Measurements from ENCODE around the gene PADI3.
"Not testable (repeated sequence)": the region's sequence is repeated elsewhere in the genome, so short reads cannot be mapped to it uniquely, and the experiment has no call there.

Gene PADI3

DNA sequence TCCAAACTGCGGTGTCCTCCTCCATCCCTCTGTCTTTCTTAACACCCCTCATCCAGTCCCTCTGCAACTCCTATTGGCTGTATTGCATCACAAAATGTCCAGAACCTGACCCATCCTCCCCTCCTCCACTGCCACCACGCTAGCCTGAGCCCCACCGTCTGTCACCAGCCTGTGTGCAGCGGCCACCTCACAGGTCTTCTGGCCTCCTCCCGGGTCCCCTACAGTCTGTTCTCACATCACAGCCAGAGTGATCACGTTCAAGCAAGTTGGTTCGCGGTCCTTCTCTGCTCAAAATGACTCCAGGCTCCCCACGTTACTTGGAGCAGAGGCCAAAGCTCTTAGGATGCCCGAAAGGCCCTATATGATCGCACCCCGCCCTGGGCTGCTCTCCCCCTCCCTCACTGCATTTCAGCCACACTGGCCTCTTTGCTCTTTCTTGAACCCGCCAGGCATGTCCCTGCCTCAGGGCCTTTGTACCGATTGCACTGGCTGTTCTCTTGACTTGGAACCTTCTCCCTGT lies 56.7 kb downstream of the PADI3 start:
- no peak for DNase-seq

DNA sequence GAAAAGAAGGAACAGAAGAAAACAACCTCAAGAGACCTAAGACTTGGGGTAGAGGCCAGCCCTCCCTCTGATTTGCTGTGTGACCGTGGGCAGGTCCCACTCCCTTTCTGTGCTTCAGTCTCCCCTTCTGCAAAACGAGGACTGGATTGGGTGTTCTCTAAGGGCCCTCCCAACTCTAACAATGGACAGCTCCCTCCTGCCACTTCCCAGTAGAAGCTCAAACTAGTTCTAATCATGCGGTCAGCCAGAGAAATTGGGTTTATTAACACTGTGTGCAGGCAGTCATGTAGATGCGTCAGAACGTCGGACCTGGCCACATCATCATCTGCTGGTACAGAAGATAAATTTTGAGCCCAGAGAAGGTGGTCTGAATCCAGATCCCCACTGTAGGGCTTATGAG lies 57.5 kb downstream of the PADI3 start:
- DNase-seq, result peak in 1 of 2 experiments; percentile 23

DNA sequence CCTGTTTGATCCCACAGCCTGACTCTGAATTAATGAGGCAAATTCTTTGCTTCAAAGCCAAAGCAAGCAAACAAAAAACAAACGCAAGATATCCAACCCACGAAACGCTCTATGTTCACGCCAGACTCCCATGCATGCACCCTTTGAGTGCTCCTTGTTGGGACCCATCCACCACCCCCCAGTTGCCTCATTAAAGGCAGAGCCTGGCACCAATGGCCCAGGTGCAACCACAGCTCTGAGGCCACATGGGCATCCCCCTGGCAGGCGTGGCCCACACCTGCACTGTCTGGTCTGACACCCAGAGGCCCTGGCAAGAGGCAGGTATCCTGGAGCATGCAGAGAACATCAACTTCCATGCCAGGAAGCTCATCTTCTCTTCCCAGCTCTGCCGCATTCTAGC lies 58.0 kb downstream of the PADI3 start:
- DNase-seq, result no peak

DNA sequence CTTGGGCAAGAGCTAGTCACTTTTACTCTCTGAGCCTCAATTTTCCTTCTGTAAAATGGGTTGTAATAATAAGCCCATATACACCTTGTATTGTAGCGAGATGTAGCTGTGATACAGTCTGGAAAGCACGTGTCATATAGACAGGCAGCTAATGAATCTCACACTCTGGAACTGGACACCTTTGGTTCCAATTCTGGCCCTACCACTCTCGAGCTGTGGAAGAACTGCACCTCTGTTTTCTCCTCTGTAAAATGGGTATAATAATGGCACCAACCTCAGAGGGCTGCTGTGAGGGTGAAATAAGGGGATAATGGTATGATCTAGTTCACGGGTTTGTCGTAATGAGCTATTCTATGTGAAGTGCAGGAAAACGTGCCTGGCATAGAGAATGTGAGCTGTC lies 58.4 kb downstream of the PADI3 start:
- DNase-seq, result no peak

DNA sequence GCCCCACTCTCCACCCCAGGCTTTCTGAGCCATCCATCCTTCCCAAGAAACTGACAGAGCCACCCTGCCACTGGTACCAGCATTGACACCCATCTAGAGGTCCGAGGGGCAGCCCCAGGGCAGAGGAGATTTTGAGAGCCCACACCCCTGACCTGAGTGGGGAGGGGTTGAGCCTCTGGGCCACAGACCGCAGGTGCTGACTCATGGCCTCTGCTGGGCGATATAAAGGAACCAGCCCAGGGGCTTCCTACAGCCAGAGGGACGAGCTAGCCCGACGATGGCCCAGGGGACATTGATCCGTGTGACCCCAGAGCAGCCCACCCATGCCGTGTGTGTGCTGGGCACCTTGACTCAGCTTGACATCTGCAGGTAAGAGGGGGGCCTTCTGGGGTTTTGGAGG lies 59.0 kb downstream of the PADI3 start, which contains the start of gene PADI4:
Gene PADI4 (plus strand): TSS at position 252 of the 400 bp plus-strand sequence. CDS start 26 bp downstream, at position 278.
- DNase-seq, result no peak

DNA sequence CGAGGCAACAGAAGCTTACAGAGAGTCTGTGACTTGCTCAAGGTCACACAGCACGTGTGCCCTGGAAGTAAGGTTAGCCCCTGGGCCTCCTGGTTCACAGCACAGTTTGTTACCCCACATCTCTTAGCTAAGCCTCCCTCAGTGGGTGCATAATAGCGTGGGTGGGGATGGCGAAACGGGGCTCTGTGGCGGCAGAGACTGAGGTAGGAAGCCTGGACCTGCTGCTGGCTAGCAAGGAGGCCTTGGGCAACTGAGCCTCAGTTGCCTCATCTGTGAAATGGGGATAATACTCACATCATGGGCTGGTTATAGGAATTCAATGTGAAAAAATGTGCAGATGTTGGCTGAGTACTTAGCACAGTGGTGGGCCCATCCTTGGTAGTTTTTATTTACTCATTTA lies 59.7 kb downstream of the PADI3 start:
- no peak for DNase-seq

DNA sequence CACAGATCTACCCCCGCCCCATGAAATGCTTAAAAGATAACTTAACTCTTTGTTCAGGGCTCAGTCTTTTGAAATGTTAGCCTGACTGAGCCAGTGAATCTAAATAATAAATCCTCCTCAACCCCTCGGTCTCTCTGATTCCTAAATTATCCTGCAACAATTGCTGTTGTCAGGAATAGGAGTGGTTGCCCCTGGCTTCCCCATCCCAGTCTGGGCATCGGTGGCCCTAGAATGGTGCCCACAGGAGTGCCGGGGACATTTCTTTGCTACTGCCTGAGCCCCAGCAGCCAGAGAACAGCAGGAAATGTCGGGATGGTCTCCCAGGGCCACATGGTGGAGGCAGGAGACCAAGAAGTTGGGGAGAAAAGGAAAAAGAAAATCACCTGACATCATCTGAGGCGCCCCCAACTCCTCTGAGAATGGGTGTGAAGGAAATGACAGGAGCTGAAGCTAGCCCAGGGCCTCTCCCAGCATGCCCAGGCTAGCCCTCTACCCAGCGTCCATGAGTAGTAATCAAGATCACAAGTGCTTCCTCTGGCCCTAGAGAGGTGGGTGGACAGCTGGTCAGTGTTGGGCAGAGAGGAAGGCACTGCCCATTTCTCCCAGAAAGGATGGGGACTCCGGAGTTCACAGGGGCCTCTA lies 60.6 kb downstream of the PADI3 start:
- no peak for DNase-seq

DNA sequence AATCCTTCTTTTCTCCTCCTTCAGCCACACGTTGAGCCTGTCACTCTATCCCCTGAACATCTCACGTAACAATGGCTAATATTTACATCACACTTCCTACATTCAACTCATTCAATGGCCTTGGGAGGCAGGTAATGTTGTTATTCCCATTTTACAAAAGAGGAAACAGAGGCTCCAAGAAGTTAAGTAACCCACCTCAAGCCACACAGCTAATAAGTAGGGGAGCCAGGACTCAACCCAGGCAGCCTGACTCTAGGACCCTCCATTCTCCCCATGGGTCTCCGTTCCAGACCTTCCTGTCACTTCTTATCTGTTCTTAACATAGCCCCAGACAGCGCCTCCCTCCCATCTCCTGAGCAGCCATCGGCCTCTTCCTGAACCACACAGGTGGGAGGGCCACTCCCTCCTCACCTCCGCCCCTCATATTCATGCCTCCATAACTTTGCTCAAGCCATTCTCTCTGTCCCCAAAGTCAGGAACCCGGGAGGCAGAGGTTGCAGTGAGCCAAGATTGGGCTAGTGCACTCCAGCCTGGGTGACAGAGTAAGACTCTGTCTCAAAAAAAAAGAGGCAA lies 61.3 kb downstream of the PADI3 start:
- DNase-seq, result no peak

DNA sequence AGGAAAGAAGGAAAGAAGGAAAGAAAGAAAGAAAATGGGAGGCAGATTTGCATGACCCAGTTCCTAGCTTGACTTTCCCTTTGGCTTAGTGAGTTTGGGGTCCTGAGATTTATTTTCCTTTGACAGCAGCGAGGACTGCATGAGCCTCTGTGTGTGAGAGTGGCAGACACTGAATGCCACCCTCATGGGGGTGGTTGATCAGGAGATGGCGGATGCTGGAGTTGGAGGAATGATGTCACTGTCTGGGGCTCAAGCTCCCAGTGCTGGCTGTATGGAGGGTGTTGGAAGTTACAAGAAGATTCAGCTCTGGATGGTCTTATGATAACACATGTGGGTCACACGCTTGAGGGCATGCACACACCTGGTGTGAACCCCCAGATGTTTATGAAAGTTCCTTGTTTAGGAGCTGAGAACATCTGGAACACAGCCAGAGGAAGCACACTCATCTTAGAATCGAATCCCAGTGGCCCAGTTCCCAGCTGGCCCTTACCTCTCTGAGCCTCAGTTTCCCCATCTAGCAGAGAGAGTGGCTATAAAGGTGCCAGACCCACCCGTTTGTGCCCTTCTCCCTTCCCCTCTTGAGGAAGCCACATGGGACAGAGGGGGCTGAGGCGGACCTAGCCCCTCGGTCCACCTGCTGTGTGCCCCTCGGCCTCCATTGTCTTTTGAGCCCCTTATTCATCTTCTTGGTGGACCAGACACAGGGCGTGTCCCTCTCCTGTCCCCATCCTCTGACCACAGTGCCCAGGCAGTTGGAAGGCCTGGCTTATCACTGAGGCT lies 64.8 kb downstream of the PADI3 start:
- DNase-seq, result no peak

DNA sequence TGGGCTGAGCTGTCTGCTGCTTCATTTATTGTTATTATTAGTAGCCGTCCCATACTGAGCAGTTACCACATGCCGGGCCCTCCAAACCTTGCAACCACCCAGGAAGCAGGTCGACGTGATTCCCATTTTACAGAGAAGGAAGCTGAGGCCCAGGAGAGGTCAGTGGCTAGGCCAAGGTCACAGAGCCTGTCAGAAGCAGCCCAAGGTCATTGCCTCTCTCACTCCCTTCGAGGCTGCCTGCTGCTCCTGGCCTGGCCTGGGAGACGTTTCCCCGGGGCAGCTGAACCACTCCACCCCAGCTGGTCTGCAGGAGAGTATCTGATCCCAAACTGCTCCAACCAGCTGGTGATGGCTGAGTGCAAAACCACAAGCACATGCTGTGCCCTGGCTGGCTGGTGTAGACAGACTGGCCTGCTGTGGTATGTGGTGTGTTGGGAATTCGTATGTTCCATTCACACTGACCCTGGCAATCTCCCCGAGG lies 65.6 kb downstream of the PADI3 start:
- DNase-seq, result no peak

DNA sequence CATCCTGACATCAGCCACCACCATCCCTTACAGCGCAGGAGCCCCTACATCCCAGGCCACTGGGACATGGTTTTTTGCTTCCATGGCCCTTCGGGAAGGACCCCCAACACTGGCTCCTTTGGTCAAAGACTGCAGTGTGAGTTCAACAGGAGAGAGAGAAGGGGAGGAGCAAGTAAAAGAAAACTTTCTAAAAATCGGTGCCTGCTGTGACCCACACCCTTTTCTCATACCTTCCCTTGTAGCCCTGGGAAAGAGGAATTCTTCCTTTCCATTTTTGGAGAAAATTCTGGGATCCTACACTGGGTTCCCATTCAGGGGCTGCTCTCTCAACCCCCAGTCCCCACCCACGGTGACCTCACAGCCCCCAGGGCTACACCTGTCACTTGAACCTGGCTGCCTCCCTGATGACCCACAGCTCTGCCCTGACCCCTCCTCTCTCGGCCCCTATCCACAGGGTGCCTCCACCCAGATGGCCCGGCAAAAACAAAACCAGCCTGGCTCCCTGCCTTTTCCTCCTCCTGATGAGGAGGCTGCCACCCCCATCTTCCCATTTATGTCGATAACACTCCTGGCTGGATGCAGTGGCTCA lies 66.7 kb downstream of the PADI3 start:
- DNase-seq, result no peak

DNA sequence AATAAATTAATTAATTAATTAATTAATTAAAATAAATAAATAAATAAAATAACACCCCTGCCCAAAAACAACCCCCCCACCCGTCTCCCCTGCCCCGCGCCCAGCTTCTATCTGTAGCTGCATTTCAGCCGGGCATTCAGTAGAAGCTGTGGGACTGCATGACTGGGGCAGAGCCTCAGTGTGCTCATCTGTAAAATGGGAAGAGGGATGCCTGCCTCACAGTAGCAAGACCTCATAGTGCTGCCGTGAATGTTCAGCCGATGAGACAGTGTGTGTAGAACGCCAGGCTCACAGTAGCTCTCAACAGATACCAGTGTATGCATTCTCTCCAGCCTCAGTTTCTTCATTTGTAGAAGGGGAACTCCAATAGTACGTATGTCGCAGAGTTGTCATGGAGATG lies 67.8 kb downstream of the PADI3 start:
- DNase-seq, result no peak

DNA sequence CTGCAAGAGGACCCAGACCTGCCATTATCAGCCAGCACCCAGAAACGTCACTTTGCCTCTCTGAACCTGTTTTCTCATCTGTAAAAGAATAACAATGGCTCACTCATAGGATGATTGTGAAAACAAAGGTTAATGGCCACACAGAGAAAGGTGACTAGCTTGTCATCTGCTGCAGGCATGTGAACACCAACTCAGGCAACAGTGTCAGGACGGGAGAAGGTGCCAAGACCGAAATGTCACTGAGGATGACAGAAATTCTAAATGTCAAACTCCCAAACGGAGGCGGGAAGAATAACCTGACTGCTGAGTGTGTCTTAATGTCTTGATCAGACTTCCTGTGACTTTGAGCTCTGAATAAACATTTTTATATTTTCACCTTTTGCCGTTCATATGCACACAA lies 69.4 kb downstream of the PADI3 start:
- no peak for DNase-seq

DNA sequence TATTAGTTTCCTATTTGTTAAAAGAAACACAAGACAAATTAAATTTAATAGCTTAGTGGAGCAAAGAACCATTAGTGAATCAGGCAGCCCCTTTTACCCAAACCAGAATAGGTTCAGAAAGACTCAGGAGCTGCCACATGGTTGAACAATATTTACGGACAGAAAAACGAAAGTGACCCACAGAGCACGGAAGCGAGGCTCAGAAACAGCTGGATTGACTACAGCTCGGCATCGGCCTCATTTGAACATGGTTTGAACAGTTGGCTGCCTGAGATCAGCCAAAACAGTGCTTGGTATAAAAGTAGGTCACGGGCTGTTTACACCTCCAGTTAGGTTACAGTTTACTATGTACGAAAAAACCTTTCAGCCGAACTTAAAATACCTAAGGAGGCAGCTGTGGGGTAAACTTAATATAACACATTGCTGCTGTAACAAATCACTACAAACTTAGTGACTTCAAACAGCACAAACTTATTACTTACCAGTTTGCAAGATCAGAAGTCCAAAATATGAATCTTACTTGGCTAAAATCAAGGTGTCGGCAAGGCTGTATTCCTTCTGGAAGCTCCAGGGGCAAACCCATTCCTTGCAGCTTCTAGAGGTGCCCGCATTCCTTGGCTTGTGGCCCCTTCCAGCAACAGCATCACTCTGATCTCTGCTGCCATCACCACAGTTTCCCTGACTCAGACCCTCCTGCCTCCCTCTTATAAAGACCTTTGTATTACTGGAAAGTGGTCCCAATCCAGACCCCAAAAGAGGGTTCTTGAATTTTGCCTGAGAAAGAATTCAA lies 70.9 kb downstream of the PADI3 start:
- DNase-seq, result no peak

DNA sequence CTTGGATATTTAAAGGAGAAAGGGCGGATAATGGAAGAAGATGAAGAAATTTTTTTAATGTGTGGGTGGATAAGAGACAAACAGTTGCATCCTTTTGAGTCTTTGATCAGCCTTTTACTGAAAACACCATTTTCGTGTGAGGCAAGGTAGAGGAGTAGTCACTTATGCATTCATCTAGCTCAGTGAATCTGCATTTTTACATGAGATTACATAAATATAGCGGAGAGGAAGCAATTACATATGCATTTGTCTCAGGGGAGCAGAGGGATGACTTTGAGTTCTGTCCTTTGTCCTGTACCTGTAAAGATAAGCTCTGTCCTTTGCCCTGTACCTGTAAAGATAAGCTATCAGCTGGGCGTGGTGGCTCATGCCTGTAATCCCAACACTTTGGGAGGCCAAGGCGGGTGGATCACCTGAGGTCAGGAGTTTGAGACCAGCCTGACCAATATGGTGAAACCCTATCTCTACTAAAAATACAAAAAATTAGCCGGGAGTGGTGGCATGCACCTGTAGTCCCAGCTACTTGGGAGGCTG lies 73.0 kb downstream of the PADI3 start:
- DNase-seq, result not testable (repeated sequence)

DNA sequence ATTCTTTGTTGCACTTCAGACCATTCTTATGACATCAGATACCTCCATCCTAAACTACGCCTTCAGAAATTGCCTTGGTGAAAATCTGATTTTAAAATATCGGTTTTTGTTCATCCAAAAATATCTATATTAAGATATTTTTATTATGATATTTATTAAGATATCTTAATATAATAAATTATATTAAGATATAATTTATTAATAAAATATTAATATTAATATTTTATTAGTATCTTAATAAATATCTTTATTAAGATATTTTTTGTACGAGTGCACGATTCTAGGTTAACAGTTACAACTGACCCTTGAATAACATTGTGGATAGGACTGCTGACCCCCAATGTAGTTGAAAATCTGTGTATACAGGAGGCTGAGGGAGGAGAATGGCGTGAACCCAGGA lies 80.0 kb downstream of the PADI3 start:
- no peak for DNase-seq

DNA sequence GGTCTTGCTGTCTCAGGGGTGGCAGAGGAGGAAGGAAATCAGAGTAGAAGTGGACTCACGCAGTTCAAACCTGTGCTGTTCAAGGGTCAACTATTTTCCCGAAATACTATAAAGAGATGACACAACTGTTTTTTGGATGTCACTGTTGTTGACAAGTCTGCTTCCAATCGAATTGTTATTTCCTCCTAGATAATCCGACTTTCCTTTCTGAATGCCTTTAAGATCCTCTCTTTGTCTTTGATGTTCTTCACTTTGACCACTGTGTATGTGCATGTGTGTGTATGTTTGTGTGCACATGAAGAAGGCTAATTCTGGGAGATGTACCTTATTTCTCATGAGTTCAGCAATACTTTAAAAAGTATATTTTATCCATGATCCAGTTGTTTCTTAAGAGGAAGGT lies 80.7 kb downstream of the PADI3 start:
- no peak for DNase-seq

DNA sequence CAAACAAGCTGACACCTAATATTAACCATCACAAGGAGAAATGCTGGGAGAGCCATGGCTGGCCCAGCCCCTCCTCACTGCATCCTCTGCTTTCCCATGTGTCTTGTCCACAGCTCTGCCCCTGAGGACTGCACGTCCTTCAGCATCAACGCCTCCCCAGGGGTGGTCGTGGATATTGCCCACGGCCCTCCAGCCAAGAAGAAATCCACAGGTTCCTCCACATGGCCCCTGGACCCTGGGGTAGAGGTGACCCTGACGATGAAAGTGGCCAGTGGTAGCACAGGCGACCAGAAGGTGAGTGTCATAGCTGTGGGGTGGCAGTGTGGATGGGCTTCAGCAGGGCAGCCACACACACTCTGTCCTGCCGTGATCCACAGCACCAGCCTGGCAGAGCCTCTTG lies 82.0 kb downstream of the PADI3 start:
- DNase-seq, result no peak

DNA sequence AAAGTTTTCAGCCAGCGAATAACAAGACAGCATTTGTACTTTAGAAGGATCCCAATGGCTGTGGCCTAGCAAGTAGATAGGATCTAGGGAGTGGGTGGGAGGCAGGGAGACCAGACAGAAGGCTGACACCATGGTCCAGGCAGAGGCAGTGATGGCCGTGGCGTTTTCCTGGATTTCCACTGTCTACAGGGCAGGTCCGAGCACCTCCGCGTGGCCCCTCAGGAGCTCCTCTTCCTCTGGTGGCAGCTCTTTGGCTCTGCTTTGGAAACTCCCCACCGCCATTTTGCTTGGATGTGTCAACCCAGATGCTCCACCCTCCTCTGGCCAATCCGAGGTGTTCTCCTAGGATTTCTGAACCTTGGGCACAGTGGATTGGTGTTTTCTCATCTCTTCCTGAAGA lies 84.2 kb downstream of the PADI3 start:
- DNase-seq, result no peak
